ENCODE measurements around the gene CACNG8. TPM values are rescaled to one million over a fixed set of nuclear protein-coding genes. Genes with fewer than 3 reads are reported as not detected.

Gene CACNG8
- polyA plus RNA-seq, 1 donor (not counting 4 experiments of a cell fraction or from before 2014, with no cell fraction given), result not detected

GRCh38 chr19:53969366-53969765 lies 6.6 kb downstream of the CACNG8 start:
- H3K4me3 ChIP-seq (ENCODE audit: control insufficient read depth in 2 of 3, extremely low read depth in 1 of 3, insufficient read depth in 2 of 3, low read depth in 1 of 3, low read length in 3 of 3), result no peak overlapping the region
- H3K27me3 ChIP-seq (ENCODE audit: control insufficient read depth, extremely low read depth, insufficient read depth, low read length), result peaks cover 8% of the 10 kb centered on the region
- FAIRE-seq (no peak), DNase-seq (ENCODE audit: low read depth, low spot score) (no peak)
- H3K9me3 ChIP-seq (ENCODE audit: control insufficient read depth, low read depth, low read length), result no peaks in the 10 kb centered on the region
- H3K4me2 ChIP-seq (ENCODE audit: control insufficient read depth, extremely low read depth, insufficient read depth, low read depth, low read length), result no peak overlapping the region
- no peaks in the 10 kb centered on the region for H3K79me2 ChIP-seq (ENCODE audit: control insufficient read depth, insufficient read depth, low read length)
- no peak overlapping the region for H2AFZ ChIP-seq (ENCODE audit: control insufficient read depth, low read length)
- no peaks in the 10 kb centered on the region for H4K20me1 ChIP-seq (ENCODE audit: control insufficient read depth, extremely low read depth, insufficient read depth, low read length)
- no peaks in the 10 kb centered on the region for H3K9me1 ChIP-seq (ENCODE audit: control insufficient read depth, extremely low read depth, insufficient read depth, low read length)
- TF ChIP-seq EZH2 (IDR thresholded peaks at IDR 0.05; ENCODE audit: low read length) (no peak), CTCF (optimal IDR thresholded peaks at IDR 0.05 in 1 of 3, IDR thresholded peaks at IDR 0.05 in 1 of 3, conservative IDR thresholded peaks at IDR 0.05 in 1 of 3; ENCODE audit: extremely low read depth in 1 of 3, insufficient read depth in 2 of 3, low read length in 3 of 3) (no peak)
- H3K9ac ChIP-seq (ENCODE audit: control insufficient read depth, extremely low read depth, insufficient read depth, low read length), result no peak overlapping the region
- no peak overlapping the region for H3K27ac ChIP-seq (ENCODE audit: control insufficient read depth, insufficient read depth, low read length)
- H3K4me1 ChIP-seq (ENCODE audit: control insufficient read depth, extremely low read depth, insufficient read depth, low read length), result no peaks in the 10 kb centered on the region
- dilution Hi-C loops (cut with MboI; ENCODE audit: extremely low pct_ligation_motif_present, low sequenced_read_pairs), result no loop called here
- no peaks in the 10 kb centered on the region for H3K36me3 ChIP-seq (ENCODE audit: control insufficient read depth in 2 of 2, extremely low read depth in 1 of 2, insufficient read depth in 2 of 2, low read length in 2 of 2)

GRCh38 chr19:53971673-53972072 lies 8.9 kb downstream of the CACNG8 start:
- no peak for TF ChIP-seq EZH2 (IDR thresholded peaks at IDR 0.05; ENCODE audit: low read length)
- TF ChIP-seq CTCF (optimal IDR thresholded peaks at IDR 0.05 in 1 of 3, IDR thresholded peaks at IDR 0.05 in 1 of 3, conservative IDR thresholded peaks at IDR 0.05 in 1 of 3; ENCODE audit: extremely low read depth in 1 of 3, insufficient read depth in 2 of 3, low read length in 3 of 3), result no peak
- Histone ChIP-seq H2AFZ (ENCODE audit: control insufficient read depth, low read length) (no peak overlapping the region), H3K27me3 (ENCODE audit: control insufficient read depth, extremely low read depth, insufficient read depth, low read length) (no peaks in the 10 kb centered on the region), H4K20me1 (ENCODE audit: control insufficient read depth, extremely low read depth, insufficient read depth, low read length) (no peaks in the 10 kb centered on the region), H3K4me3 (ENCODE audit: control insufficient read depth in 2 of 3, extremely low read depth in 1 of 3, insufficient read depth in 2 of 3, low read depth in 1 of 3, low read length in 3 of 3) (no peak overlapping the region), H3K4me2 (ENCODE audit: control insufficient read depth, extremely low read depth, insufficient read depth, low read depth, low read length) (no peak overlapping the region), H3K27ac (ENCODE audit: control insufficient read depth, insufficient read depth, low read length) (no peak overlapping the region), H3K9me1 (ENCODE audit: control insufficient read depth, extremely low read depth, insufficient read depth, low read length) (no peaks in the 10 kb centered on the region), H3K36me3 (ENCODE audit: control insufficient read depth in 2 of 2, extremely low read depth in 1 of 2, insufficient read depth in 2 of 2, low read length in 2 of 2) (no peaks in the 10 kb centered on the region), H3K79me2 (ENCODE audit: control insufficient read depth, insufficient read depth, low read length) (no peaks in the 10 kb centered on the region), H3K9ac (ENCODE audit: control insufficient read depth, extremely low read depth, insufficient read depth, low read length) (no peak overlapping the region), H3K9me3 (ENCODE audit: control insufficient read depth, low read depth, low read length) (no peaks in the 10 kb centered on the region), H3K4me1 (ENCODE audit: control insufficient read depth, extremely low read depth, insufficient read depth, low read length) (no peaks in the 10 kb centered on the region)
- DNase-seq (ENCODE audit: low read depth, low spot score) (no peak), FAIRE-seq (no peak)
- dilution Hi-C loops (cut with MboI; ENCODE audit: extremely low pct_ligation_motif_present, low sequenced_read_pairs), result no loop called here
